GM21367 (cell line): ENCODE results near the gene CRAMP1.

ENCODE experiments used
- ATAC-seq: cut with Tn5 transposase; IDR thresholded peaks from one replicate; pipeline ENCODE4 v1.9.1; 2021; ENCODE audit not compliant: unreplicated experiment

CRAMP1 gene

GRCh38 chr16:1655269-1655807 is 43.2 kb downstream of the CRAMP1 start:
- ATAC-seq, result no peak

- no peak for ATAC-seq
These were observed 44.0 kb downstream of the CRAMP1 start for GRCh38 chr16:1655909-1656807.

- ATAC-seq, result no peak
These were observed 44.9 kb downstream of the CRAMP1 start for GRCh38 chr16:1656808-1657617.

- no peak for ATAC-seq
These were observed 45.7 kb downstream of the CRAMP1 start for GRCh38 chr16:1657841-1658240.

- no peak for ATAC-seq
These were observed 46.9 kb downstream of the CRAMP1 start for GRCh38 chr16:1659031-1659430.

GRCh38 chr16:1661826-1662225 is 49.7 kb downstream of the CRAMP1 start:
- no peak for ATAC-seq

- no peak for ATAC-seq
These were observed 50.4 kb downstream of the CRAMP1 start for GRCh38 chr16:1662543-1662942.

GRCh38 chr16:1665829-1666228 is 53.7 kb downstream of the CRAMP1 start:
- ATAC-seq, result no peak

GRCh38 chr16:1666316-1666715 is 54.2 kb downstream of the CRAMP1 start:
- no peak for ATAC-seq

GRCh38 chr16:1667271-1667670 is 55.1 kb downstream of the CRAMP1 start:
- no peak for ATAC-seq

- ATAC-seq, result no peak
These were observed 55.8 kb downstream of the CRAMP1 start for GRCh38 chr16:1667916-1668315.

- ATAC-seq, result no peak
These were observed 56.6 kb downstream of the CRAMP1 start for GRCh38 chr16:1668612-1669319.

GRCh38 chr16:1669698-1670097 is 57.5 kb downstream of the CRAMP1 start:
- ATAC-seq, result no peak

- ATAC-seq, result no peak
These were observed 58.2 kb downstream of the CRAMP1 start for GRCh38 chr16:1670371-1670770.

- ATAC-seq, result no peak
These were observed 58.7 kb downstream of the CRAMP1 start for GRCh38 chr16:1670866-1671265.

GRCh38 chr16:1673424-1674151 is 61.4 kb downstream of the CRAMP1 start:
- ATAC-seq, result no peak

- ATAC-seq, result no peak
These were observed 62.1 kb downstream of the CRAMP1 start for GRCh38 chr16:1674306-1674705.

- ATAC-seq, result no peak
These were observed 62.8 kb downstream of the CRAMP1 start for GRCh38 chr16:1674751-1675664.

- ATAC-seq, result no peak
These were observed 64.5 kb downstream of the CRAMP1 start for GRCh38 chr16:1676661-1677060.
